Cardiac septum (tissue), 1 donor: Measurements from ENCODE around the gene TSPAN4. TPM values are rescaled to one million over a fixed set of nuclear protein-coding genes. Genes with fewer than 3 reads are reported as not detected.

Experiments
- DNase-seq: peaks from one replicate; pipeline ENCODE4 v3.0.0-alpha.2; 2020; ENCODE audit warnings: low spot score
- intact Hi-C: fragments of 100-400 bp; cut with DNase I; formaldehyde crosslinking; loops from one replicate; pipeline ENCODE4 v1.14.0; 2022
- total RNA-seq: library from RNA; stranded (reverse); fragmentation: NEBNext Ultra II Directional; extraction: Animal tissue kit (Norgen Biotek cat#: 25700); gene quantifications from one replicate; pipeline ENCODE4 v1.2.1, GENCODE V29; 2021
- donor health status: DM: no; HTN: no; CAD: no.

TSPAN4 gene
- total RNA-seq, 1 donor from 2014 or later: 27.9 TPM

- intact Hi-C loops: no loop called here
- DNase-seq: no peak
Measured at GRCh38 chr11:875203-875602, 32.6 kb downstream of the TSPAN4 start.

GRCh38 chr11:875769-876301 is 33.2 kb downstream of the TSPAN4 start:
- intact Hi-C loops: no loop called here
- no peak for DNase-seq

- DNase-seq: peak; percentile 83
- intact Hi-C loops: no loop called here
Measured at GRCh38 chr11:876545-876944, 33.9 kb downstream of the TSPAN4 start.

- intact Hi-C loops: no loop called here
- no peak for DNase-seq
Measured at GRCh38 chr11:877565-877964, 34.9 kb downstream of the TSPAN4 start.

GRCh38 chr11:880447-880846 is 37.8 kb downstream of the TSPAN4 start:
- DNase-seq: no peak

GRCh38 chr11:882596-882995 is 39.9 kb downstream of the TSPAN4 start:
- intact Hi-C loops: no loop called here

More at GRCh38 chr11:880447-880846, 37.8 kb downstream of the TSPAN4 start:
- intact Hi-C loops: no loop called here

GRCh38 chr11:883527-883926 is 40.9 kb downstream of the TSPAN4 start:
- no peak for DNase-seq
- intact Hi-C loops: no loop called here

More at GRCh38 chr11:882596-882995, 39.9 kb downstream of the TSPAN4 start:
- DNase-seq: no peak

- intact Hi-C loops: no loop called here
- no peak for DNase-seq
Measured at GRCh38 chr11:884578-885070, 42.0 kb downstream of the TSPAN4 start.

- intact Hi-C loops: no loop called here
- DNase-seq: no peak
Measured at GRCh38 chr11:886568-886967, 43.9 kb downstream of the TSPAN4 start.

GRCh38 chr11:887589-887988 is 44.9 kb downstream of the TSPAN4 start:
- intact Hi-C loops: no loop called here
- no peak for DNase-seq

- intact Hi-C loops: no loop called here
- DNase-seq: no peak
Measured at GRCh38 chr11:888310-889212, 45.9 kb downstream of the TSPAN4 start.

- DNase-seq: no peak
Measured at GRCh38 chr11:889257-889656, 46.6 kb downstream of the TSPAN4 start.

GRCh38 chr11:889687-890475 is 47.2 kb downstream of the TSPAN4 start:
- intact Hi-C loops: no loop called here
- DNase-seq: no peak

More at GRCh38 chr11:889257-889656, 46.6 kb downstream of the TSPAN4 start:
- intact Hi-C loops: no loop called here

- no peak for DNase-seq
- intact Hi-C loops: no loop called here
Measured at GRCh38 chr11:890794-891540, 48.3 kb downstream of the TSPAN4 start.

- intact Hi-C loops: no loop called here
- DNase-seq: no peak
Measured at GRCh38 chr11:893008-893654, 50.5 kb downstream of the TSPAN4 start.

- intact Hi-C loops: no loop called here
- DNase-seq: no peak
Measured at GRCh38 chr11:894575-895201, 52.0 kb downstream of the TSPAN4 start.

- DNase-seq: no peak
- intact Hi-C loops: no loop called here
Measured at GRCh38 chr11:895331-896110, 52.9 kb downstream of the TSPAN4 start.
